ENCODE measurements around the gene MIF4GD. TPM values are rescaled to one million over a fixed set of nuclear protein-coding genes. Genes with fewer than 3 reads are reported as not detected.
"Not testable (repeated sequence)": the region's sequence is repeated elsewhere in the genome, so short reads cannot be mapped to it uniquely, and the experiment has no call there.

Gene MIF4GD, protein sequence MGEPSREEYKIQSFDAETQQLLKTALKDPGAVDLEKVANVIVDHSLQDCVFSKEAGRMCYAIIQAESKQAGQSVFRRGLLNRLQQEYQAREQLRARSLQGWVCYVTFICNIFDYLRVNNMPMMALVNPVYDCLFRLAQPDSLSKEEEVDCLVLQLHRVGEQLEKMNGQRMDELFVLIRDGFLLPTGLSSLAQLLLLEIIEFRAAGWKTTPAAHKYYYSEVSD
- total RNA-seq, result 10.6 and 12.8 TPM in 2 replicates

DNA sequence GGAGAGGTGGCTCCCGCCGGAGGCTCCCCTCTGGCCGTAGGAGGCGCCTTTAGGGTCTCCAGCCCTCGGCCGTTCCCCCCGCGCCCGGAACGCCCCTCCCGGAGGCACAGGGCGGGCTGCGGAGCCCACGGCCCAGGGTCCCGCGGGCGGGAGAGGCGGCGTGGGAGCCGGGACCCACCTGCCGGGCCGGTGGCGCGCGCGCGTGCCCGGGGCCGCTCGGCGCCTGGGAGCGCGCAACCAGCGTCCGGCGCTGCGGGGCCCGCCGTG is at the start of gene MIF4GD:
TSS of gene MIF4GD (minus strand) at position 266 of the 267 bp plus-strand sequence. CDS start 1,036 bp downstream, outside the sequence.
- DNase-seq, result peak; percentile 82

DNA sequence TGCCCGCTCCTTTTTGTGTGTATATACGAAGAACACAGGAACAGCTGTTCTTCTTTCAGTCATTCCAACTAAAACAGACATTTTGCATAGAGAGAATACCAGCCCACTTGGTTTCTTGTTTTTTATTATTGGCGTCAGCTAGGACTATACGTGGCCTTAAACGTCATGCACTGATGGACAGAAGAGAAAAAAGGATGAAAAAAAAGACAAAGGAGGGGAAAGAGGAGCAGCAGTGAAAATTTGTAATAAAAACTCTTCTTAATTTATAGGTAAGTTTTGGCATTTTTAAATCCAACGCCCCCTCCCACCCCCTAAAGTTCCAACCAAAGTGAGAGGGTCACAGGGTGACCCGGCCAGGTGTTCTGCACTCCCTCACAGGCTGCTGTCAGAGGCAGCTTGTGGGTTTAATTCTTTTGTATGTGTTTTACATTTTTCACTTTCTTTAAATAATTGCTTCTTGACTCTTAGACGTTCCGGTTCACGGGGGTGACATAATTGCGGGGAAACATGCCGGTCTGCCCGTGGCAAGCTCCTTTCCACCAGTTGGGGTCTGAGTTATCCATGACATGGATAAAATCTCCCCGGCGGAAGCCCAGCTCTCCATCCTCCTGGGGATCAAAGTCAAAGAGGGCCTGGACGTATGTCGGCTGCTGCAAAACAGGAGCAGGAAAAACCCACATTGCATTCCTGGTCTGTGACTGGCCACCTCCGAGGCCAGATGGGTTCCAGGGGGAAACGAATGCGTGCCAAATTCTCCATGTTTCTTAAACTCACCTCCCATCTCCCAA is 49.1 kb upstream of the MIF4GD start:
- DNase-seq, result no peak

DNA sequence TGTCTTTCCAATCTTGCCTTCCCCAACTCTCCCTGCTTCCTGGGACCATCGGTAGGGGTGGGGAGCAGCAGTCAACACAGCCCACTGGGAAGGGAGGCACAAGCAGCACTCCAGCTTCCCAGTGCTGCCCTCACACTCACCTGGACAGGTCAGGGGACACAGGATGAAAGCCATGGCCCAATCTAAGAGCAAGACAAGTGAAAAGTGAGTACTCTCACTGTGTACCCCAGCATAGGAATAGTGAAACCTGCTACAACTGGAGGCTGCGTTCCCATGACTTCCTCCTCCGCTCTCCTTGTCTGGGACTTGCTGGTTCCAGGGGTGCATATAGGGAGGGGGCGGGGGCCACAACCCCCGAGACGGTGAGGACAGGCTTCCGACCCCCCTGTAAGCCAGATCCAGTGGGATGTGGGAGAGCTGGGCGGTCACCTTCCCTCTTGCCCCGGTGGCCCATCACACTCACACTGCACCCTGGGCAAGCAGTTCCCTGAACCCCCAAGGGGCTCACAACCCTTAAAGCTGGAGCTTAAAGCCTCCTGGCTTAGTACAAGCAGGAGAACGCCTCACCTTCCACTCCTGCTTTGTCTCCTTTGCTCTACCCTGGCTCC is 47.7 kb upstream of the MIF4GD start:
- DNase-seq, result no peak

DNA sequence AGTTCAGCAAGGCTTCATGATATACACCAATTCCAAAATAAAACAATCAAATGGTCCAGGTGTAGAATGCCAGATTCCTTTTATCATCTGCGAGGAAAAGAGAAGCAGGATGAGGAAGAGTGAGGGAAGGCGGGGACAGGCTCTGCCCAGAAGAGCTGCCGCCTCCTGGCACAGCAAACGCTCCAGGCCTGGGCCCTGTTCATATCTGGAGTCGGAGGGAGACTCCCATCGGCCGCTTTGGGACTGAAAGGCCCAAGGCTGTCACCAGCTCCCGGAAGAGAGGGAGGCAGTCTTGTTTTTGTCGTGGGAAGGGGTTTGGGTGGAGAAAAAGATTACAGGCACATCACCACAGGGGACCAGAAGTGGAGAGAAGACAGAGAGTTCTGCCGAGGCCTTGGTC is 47.2 kb upstream of the MIF4GD start:
- no peak for DNase-seq

DNA sequence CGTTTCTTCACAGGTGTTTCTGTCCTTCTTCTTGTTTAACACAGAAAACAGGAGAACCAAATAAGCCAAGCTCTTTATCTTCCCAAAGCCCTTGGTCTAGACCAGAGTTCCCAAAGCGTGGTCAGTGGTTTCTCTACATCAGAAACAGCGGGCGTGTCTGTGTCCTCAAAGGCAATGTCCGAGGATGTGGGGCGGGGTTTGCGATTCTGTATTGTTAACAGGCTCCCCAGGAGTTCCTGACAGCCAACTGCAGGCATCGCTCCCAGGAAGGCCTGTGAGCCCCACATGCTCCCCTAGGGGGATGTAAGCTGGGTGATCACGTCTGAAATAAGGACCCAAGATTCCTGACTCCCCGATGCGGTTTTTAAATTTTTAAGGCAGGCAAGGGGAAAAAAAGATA is 46.6 kb upstream of the MIF4GD start:
- no peak for DNase-seq

DNA sequence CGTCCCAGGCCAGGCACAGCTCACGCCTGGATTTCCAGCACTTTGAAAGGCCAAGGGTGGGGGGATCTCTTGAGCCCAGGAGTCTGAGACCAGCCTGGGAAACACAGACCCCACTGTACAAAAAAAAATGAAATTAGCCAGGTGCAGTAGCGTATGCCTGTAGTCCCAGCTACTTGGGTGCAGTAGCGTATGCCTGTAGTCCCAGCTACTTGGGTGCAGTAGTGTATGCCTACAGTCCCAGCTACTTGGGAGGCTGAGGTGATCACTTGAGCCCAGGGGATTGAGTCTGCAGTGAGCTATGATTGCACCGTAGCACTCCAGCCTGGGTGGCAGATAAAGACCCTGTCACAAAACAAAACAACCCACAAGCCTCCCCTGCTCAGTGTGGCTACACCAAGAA is 45.2 kb upstream of the MIF4GD start:
- DNase-seq, result no peak

DNA sequence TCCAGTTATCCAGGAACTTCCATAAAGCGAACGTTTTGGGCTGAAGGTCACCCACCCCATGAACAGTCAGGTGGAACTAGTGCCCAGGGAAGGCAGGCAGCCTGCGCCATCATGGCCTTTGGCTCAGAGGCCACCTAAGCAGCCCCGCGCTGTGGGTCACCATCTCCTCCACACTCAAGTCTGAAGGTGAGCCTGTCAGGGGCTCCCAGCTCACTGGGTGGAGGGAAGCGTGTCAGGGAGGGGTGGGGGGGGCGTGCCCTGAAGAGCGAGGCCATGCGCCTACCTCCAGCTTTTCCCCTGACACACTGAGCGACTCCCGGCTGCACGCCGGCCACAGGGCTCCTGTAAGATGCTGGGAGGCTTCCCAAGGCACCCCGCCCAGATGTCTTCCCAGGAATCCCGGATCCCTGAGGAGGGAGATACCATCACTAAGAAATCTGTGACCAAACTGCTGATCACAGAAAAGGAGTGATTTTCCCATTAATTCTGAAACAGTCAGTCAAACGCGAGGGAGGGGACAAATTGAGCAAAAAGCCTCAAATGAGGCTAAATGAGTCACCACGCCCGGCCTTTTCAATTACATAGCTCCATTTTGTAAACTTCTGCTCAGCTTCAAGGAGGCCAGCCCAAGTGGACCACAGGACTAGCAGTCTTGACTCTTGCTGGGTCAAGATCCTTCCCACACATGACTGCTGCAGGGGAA is 44.7 kb upstream of the MIF4GD start:
- no peak for DNase-seq

DNA sequence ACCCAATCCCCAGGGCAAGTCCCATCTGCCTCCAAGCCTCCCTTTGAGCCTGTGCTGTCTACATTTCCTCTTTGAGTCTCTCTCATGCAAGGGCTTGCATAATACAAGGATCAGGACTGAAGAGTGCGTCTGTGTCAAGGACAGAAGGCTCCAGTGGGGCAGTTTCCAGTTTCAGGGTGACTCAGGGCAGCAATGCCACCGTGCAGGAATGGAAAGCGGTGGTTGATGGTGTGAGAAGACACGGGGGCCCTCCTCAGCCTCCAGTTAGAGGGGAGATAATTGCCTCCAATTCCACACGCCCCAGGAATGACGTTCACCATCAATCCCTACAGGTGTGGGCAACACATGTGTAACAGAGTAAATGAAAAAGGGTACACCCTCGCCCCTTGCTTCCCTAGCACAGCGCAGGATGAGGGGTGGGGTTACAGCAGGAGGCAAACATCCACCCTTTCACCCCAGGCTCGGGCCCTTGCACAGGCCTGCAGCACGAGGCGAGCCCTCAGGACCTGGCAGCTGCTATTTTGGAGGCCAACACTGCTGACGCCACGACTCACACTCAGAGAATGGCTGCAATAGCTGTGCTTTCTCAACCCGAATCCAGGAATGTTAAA is 43.0 kb upstream of the MIF4GD start:
- no peak for DNase-seq

DNA sequence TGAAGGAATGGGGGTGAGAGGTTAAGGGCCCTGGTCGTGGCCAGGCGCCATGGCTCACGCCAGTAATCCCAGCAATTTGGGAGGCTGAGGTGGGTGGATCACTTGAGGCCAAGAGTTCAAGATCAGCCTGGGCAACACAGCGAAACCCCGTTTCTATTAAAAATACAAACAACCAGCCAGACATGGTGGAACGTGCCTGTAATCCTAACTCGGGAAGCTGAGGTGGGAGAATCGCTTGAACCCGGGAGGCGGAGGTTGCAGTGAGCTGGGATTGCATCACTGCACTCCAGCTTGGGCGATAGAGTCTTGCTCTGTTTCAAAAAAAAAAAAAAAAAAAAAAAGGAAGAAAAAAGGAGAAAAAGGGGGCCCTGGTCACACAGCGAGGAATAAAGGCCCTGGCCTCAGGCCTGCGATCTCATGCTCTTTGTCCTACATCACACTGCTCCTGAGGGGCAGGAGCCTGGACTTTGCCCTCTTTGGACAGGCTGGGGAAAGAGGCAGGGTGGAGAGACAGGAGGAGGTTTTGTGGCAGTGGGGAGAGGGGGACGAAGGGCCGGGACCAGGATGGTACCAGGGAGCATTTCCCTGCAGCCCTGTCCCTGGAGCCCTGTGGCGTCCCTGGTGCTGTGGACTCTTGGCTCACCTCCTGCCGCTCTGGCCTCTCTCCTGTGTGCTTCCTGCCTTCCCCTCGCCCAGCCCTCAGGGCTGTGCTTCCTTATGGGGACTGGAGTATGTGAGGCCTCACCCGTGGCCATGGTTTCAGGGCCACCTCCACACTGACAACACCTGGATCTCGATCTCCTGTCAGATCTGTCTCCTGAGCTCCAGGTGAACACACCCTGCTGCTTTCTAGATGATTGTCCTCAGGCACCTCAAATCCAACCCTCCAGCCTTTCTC is 38.0 kb upstream of the MIF4GD start:
- DNase-seq, result no peak

DNA sequence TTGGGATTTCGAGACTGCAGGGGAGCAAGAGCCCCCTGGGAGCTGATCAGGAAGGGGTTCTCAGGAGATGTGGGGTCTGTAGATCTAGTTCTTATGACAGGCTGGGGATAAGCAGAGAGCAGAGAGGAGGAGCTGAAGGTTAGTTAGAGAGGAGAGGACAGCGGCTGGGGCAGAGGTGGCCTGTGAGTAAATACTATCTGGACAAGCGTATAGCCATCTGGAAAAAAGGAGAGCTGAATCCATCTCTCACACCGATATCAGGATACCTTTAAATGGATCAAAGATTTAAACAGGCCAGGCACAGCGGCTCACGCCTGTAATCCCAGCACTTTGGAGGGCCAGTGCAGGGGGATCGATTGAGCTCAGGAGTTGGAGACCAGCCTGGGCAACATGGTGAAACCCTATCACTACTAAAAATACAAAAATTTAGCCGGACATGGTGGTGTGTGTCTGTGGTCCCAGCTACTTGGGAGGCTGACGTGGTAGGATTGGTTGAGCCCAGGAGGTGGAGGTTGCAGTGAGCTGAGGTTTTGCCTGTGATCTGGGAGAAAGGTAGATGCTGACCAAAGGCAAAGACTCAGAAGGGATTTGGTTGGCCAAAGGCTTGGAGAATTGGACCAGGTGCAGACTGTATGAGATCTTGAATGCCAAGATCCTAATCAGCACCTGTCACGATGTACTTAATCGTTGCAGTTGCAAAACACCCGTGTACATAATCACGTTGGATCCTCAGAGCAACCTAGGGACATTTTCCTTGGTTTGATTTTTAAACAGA is 37.1 kb upstream of the MIF4GD start:
- DNase-seq, result no peak

DNA sequence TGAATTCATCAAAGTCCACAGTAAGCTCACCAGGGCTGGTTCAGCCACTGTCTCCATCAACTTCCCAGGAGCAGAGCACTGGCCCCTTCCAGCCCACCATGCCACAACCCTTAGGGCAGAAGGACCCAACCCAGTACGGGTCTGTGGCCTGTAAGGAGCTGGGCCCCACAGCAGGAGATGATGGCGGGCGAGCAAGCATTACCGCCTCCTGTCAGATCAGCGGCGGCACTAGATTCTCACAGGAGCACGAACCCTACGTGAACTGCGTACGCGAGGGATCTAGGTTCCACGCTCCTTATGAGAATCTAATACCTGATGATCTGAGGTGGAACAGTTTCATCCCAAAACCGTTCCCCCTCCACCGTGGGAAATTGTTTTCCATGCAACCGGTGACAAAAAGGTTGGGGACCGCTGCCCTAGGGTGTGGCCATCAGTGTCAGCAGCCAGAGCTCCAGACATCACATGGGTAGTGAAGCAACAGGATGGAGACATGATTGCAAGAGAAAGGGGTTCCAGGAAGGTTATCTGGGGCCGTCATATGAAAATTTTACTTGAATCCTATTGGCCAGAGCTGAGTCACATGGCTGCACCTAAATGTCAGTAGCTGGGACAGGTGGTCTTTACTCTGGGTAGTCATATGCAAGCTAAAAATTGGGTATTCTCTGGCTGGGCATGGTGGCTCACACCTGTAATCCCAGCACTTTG is 30.6 kb upstream of the MIF4GD start:
- DNase-seq, result no peak

DNA sequence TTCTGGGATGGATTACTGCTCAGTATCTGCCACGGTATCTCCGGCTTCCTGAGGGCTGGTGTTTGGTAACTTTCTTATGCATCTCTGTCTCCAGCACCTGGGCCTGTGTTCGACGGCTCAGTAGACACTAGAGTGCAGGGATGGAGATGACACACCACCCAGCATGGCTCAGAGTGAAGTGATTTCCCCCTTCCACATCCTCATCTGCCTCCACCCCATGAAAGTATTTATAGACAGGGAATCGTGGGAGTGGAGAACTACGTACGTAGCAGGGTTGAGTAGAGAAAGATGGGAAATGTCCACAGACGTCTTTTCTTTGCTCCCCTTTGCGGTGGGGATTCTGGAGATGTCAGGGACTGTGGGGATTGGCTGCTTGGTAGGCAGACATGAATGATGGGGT is 30.0 kb upstream of the MIF4GD start:
- no peak for DNase-seq

DNA sequence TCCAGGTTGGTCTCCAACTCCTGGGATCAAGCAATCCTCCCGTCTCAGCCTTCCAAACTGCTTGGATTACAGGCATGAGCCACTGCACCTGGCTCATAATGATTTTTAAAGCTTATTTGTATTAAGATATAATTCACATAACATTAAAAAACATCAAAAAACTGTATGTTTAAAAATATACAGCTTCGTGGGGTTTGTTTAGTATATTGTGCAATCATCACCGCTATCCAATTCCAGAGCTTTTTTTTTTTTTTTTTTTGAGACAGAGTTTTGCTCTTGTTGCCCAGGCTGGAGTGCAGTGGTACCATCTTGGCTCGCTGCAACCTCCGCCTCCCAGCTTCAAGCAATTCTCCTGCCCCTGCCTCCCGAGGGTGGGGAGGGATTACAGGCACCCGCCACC is 29.2 kb upstream of the MIF4GD start:
- DNase-seq, result no peak

DNA sequence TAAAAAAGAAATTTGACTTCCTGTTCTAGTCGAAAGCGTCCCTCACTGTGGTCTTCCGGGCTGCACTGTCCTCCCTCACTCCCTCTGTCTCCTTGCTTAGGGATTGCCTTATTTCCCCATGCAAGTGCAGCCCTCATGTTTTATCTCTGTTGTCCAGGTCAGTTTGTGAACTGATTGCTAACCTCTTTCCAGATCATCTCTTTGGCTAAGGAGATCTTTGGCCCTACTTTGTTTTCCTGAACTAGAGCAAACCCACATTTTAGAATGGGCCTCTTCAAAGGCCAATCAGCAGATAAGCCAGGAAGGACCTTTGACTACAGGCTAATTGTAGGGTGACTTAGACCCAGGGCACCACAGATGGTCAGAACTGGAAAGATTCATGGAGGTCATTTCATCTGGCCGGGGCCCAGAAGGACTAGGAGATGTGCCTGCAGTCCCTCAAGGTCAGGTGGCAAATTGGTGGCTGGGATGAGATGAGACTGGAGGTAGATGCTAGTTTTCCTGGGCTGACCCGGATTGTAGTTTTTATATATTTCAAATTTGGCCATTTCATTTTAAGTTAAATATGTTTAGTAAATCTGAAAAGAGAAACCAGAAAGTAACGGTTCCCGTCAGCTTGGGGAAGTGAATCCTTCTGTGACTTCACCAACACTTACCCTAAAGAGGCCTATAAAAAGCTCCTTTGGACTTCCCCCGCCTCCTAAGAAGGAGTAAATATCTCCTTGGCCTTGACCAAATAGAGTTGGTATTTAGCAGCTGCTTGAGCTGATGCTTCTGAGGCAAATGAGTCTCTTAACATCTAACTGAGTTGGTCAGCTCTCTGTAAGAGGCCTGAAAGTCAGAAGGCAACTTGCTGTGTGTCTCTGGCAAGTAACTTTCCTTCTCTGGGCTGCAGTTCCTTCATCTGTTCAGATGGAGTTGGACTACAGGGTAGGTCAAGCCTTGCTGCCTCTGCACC is 24.4 kb upstream of the MIF4GD start:
- no peak for DNase-seq

DNA sequence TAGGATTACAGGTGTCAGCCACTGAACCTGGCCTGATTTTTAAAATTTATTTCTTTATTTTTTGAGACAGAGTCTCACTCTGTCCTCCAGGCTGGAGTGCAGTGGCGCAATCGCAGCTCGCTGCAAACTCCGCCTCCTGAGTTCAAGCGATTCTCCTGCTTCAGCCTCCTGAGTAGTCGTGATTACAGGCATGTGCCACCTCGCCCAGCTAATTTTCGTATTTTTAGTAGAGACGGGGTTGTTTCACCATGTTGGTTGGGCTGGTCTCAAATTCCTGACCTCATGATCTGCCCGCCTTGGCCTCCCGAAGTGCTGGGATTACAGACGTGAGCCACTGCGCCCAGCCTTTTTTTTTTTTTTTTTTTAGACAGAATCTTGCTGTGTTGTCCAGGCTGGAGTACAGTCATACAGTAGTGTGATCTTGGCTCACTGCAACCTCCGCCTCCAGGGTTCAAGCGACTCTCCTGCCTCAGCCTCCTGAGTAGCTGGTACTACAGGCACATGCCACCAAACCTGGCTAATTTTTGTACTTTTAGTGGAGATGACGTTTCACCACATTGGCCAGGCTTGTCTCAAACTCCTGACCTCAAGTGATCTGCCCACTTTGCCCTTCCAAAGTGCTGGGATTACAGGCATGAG is 21.9 kb upstream of the MIF4GD start:
- DNase-seq, result not testable (repeated sequence)

DNA sequence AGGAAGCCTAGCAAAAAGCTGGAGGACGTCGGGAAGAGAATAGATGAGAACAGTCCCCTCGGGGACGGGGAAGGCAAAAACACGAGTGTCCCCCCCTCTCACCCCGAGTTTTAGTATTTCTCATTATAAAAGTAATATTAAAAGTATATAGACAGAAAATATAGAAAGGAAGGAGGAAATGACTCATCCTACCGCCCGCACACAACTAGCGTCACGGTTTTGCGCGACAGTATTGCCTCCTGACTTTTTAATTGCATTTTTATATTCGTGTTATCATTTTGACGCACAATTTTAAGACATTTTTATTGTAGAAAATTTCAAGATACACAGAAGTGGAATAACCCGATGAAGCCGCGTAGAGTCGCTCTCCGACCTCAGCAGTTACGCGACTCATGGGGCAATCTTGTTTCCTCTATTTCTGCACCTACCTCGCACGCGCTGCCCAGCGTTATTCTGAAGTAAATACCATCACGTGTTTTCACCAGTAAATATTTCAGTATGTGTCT is 18.9 kb upstream of the MIF4GD start:
- DNase-seq, result peak; percentile 65

DNA sequence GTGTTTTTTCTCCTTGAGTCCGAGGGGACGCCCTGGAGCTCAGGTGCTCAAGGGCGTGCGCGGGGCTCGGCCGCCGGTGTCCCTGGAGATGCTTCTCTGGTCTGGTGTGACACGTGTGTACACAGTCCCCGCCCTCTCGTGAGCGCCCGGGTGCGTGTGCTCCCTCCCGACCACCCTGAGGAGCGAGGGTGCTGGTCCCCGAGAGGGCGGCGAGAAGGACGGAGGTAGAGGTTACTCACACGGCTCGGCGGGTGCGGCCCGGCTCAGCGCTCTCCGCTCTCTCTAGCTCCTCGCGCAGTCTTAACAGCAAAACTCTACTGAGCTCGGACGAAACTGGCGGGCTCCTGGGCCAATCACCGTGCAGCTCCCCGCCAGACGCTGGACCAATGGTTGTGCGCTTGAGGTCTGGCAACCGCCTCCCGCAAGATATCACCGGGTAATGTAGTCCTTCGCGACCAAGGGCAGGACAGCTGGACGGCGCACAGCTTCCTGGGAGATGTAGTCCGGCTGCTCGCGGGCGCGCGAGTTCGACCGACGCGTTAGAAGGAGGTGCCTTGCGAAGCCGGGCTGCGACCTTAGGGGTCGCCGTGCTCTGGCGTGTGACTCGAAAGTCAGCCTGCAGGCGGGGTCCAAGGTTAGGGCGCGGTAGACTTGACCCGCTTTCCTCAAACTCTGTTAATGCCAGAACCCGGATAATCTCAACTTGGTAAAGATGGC is 18.2 kb upstream of the MIF4GD start, which contains the start of gene SLC25A19:
TSS of gene SLC25A19 (minus strand) at position 319 of the 717 bp plus-strand sequence. CDS start 2,669 bp downstream, outside the sequence.
- DNase-seq, result peak; percentile 99

DNA sequence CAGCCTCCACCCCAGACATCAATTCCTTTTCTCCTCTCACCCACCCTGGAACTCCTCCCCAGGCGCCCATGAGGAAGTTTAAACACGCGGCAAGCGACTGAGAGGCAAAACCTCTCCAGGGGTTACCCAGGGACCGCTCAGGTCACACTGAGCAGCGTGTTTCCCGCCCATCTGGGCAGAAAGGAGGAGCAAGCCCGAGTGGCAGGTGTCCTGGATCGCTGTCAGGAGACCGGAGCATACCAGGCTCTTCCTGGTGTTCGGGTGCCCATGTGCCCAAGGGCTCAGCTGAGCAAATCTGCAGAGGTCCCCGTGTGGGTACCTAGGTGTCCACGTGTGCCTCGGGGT is 17.7 kb upstream of the MIF4GD start:
- DNase-seq, result no peak

Data from dermis blood vessel endothelial cell (primary cell).